GM12801 (cell line): Measurements from ENCODE around the gene KRT81.

Experiments used
- CTCF ChIP-seq: IDR thresholded peaks from one replicate; pipeline ENCODE4 v1.5.1; 2011; ENCODE audit warnings: control low read depth; ENCODE audit not compliant: insufficient read length; ENCODE audit errors: extremely low read depth

Gene KRT81

GRCh38 chr12:52247622-52248540, 43.5 kb downstream of the KRT81 start:
- no peak for TF ChIP-seq CTCF

GRCh38 chr12:52246720-52247621, 44.4 kb downstream of the KRT81 start:
- TF ChIP-seq CTCF: no peak

GRCh38 chr12:52245962-52246569, 45.3 kb downstream of the KRT81 start:
- TF ChIP-seq CTCF: no peak

- TF ChIP-seq CTCF: no peak
These were observed 45.9 kb downstream of the KRT81 start for GRCh38 chr12:52245259-52245961.

- TF ChIP-seq CTCF: no peak
These were observed 46.7 kb downstream of the KRT81 start for GRCh38 chr12:52244615-52244994.

- TF ChIP-seq CTCF: no peak
These were observed 47.3 kb downstream of the KRT81 start for GRCh38 chr12:52243856-52244614.
